Peyer's patch (tissue), 4 donors: Measurements from ENCODE around the gene ASB13. TPM values are rescaled to one million over a fixed set of nuclear protein-coding genes. Genes with fewer than 3 reads are reported as not detected.
A peak's percentile ranks its signal among the peaks of the same experiment; 100 is the strongest.

ENCODE experiments used
- DNase-seq, 3 donors: peaks; one replicate each; pipeline ENCODE4 v3.0.0-alpha.2; 2017 to 2019
- H3K27ac ChIP-seq, 4 donors: fragments of 200-600 bp; sonication (generic); one replicate each; pipeline ENCODE4 v1.5.1; 2016 to 2019
- H3K27me3 ChIP-seq, 2 donors: fragments of 200-600 bp; sonication (generic); one replicate each; pipeline ENCODE4 v1.5.1; 2019
- H3K36me3 ChIP-seq, 3 donors: fragments of 200-600 bp; sonication (generic); one replicate each; pipeline ENCODE4 v1.5.1; 2016 to 2019
- H3K4me1 ChIP-seq, 4 donors: fragments of 200-600 bp; sonication (generic); one replicate each; pipeline ENCODE4 v1.5.1; 2016 to 2019
- H3K4me3 ChIP-seq, 4 donors: fragments of 200-600 bp; sonication (generic); 1 replicate in 3 of 4; 2 replicates in 1 of 4; pipeline ENCODE4 v1.5.1; 2016 to 2019; ENCODE audit warnings: mild to moderate bottlenecking in 1 of 4
- H3K9me3 ChIP-seq, 4 donors: fragments of 200-600 bp; sonication (generic); one replicate each; pipeline ENCODE4 v1.5.1; 2016 to 2019; ENCODE audit warnings: mild to moderate bottlenecking in 1 of 4
- CTCF ChIP-seq, 6 experiments: fragments of 450-650 bp in 4 of 6; fragments of 200-600 bp in 2 of 6; sonication (generic) in 1 of 6; IDR thresholded peaks; one replicate each; pipeline ENCODE4 v1.5.1; 2017 to 2019; ENCODE audit warnings: antibody characterized with exemption in 6 of 6, mild to moderate bottlenecking in 3 of 6, moderate library complexity in 1 of 6
- POLR2A ChIP-seq, 2 donors: fragments of 450-650 bp; IDR thresholded peaks; one replicate each; pipeline ENCODE4 v1.5.1; 2017; ENCODE audit warnings: antibody characterized with exemption in 2 of 2, mild to moderate bottlenecking in 2 of 2, moderate library complexity in 2 of 2
- total RNA-seq, 4 donors: library from RNA; depleted of rRNA; stranded (reverse); fragments of >200 nt; gene quantifications; one replicate each; pipeline ENCODE4 v1.1.0, GENCODE V29; 2016

Gene ASB13
- total RNA-seq, 4 donors from 2014 or later = 28.1 to 80.9 (median 61.2) TPM

GRCh38 chr10:5669604-5670003 is 3.2 kb upstream of the ASB13 start:
- Histone ChIP-seq H3K9me3 (no peaks in the 10 kb centered on the region), H3K27me3 (no peaks in the 10 kb centered on the region)
- TF ChIP-seq POLR2A (IDR thresholded peaks at IDR 0.05) (no peak), CTCF (IDR thresholded peaks at IDR 0.05) (no peak)

GRCh38 chr10:5668429-5668828 is 2.0 kb upstream of the ASB13 start:
- Histone ChIP-seq H3K4me1 (peaks cover 0 to 21% (median 4%) of the 10 kb centered on the region in 4 donors), H3K27ac (no peak overlapping the region), H3K27me3 (no peaks in the 10 kb centered on the region), H3K36me3 (no peaks in the 10 kb centered on the region), H3K9me3 (no peaks in the 10 kb centered on the region), H3K4me3 (no peak overlapping the region)
- TF ChIP-seq POLR2A (IDR thresholded peaks at IDR 0.05) (no peak), CTCF (IDR thresholded peaks at IDR 0.05) (no peak)
- DNase-seq = no peak

More at GRCh38 chr10:5669604-5670003, 3.2 kb upstream of the ASB13 start:
- H3K36me3 ChIP-seq = no peaks in the 10 kb centered on the region
- peaks cover 0 to 15% (median 4%) of the 10 kb centered on the region in 4 donors for H3K4me1 ChIP-seq
- H3K4me3 ChIP-seq = no peak overlapping the region
- no peak overlapping the region for H3K27ac ChIP-seq
- DNase-seq = no peak

GRCh38 chr10:5666841-5667630 is 641 bp upstream of the ASB13 start:
- no peaks in the 10 kb centered on the region for H3K36me3 ChIP-seq
- no peaks in the 10 kb centered on the region for H3K27me3 ChIP-seq
- peak overlapping the region; percentile 81 to 97 (median 90) for H3K4me3 ChIP-seq
- no peaks in the 10 kb centered on the region for H3K9me3 ChIP-seq
- no peak for DNase-seq
- H3K27ac ChIP-seq = peak overlapping the region in 2 of 4 donors; percentile 72 to 95
- peaks cover 0 to 21% (median 4%) of the 10 kb centered on the region in 4 donors for H3K4me1 ChIP-seq
- TF ChIP-seq CTCF (IDR thresholded peaks at IDR 0.05) (no peak), POLR2A (IDR thresholded peaks at IDR 0.05) (no peak)

- DNase-seq = peak in 1 of 3 donors; percentile 71
- Histone ChIP-seq H3K4me1 (peaks cover 0 to 29% (median 5%) of the 10 kb centered on the region in 4 donors), H3K36me3 (no peaks in the 10 kb centered on the region), H3K4me3 (peak overlapping the region; percentile 81 to 97 (median 90)), H3K9me3 (no peaks in the 10 kb centered on the region), H3K27ac (peak overlapping the region; percentile 72 to 95 (median 88)), H3K27me3 (no peaks in the 10 kb centered on the region)
- no peak for TF ChIP-seq CTCF (IDR thresholded peaks at IDR 0.05)
- TF ChIP-seq POLR2A (IDR thresholded peaks at IDR 0.05) = no peak
Measured at GRCh38 chr10:5665373-5666007, 905 bp downstream of the ASB13 start.

GRCh38 chr10:5663692-5664427 is 2.5 kb downstream of the ASB13 start:
- Histone ChIP-seq H3K4me3 (peak overlapping the region in 1 of 4 donors; percentile 81), H3K36me3 (no peaks in the 10 kb centered on the region), H3K27me3 (no peaks in the 10 kb centered on the region), H3K27ac (no peak overlapping the region), H3K9me3 (no peaks in the 10 kb centered on the region), H3K4me1 (peaks cover 4 to 45% (median 14%) of the 10 kb centered on the region in 4 donors)
- no peak for DNase-seq
- no peak for TF ChIP-seq POLR2A (IDR thresholded peaks at IDR 0.05)
- TF ChIP-seq CTCF (IDR thresholded peaks at IDR 0.05) = no peak
